ENCODE measurements around the gene CDC20B.

CDC20B gene

DNA sequence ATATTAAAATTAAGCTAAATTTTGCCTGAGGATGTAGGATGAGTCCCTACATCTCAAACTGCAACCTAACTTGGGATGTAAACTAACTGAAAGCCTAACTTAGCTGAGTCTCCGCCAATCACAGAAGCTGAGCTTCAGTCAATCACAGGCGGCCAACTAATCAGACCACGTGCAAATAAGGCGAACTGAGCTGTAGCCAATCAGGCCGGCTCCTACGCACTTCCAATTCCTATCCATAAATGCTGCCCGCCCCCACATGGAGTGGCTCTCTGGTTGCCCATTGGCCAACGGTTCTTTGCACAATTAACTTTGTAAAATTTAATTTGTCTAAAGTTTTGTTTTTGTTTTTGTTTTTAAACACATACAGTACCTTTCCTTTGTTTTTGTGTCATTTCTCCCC, 26.9 kb downstream of the CDC20B start:
- Histone ChIP-seq H3K27me3 (ENCODE audit: control insufficient read depth, insufficient read depth, low read length) (no peaks in the 10 kb centered on the region), H3K79me2 (no peaks in the 10 kb centered on the region), H2AFZ (no peak overlapping the region), H3K9ac (no peak overlapping the region), H3K9me3 (ENCODE audit: control insufficient read depth, low read length) (no peaks in the 10 kb centered on the region), H3K4me3 (ENCODE audit: low read depth, low read length) (no peak overlapping the region), H3K4me2 (ENCODE audit: low read length) (no peak overlapping the region), H3K36me3 (ENCODE audit: control insufficient read depth, insufficient read depth, low read length) (no peaks in the 10 kb centered on the region), H3K4me1 (no peaks in the 10 kb centered on the region), H3K27ac (no peak overlapping the region)
- TF ChIP-seq, protein P1, sequence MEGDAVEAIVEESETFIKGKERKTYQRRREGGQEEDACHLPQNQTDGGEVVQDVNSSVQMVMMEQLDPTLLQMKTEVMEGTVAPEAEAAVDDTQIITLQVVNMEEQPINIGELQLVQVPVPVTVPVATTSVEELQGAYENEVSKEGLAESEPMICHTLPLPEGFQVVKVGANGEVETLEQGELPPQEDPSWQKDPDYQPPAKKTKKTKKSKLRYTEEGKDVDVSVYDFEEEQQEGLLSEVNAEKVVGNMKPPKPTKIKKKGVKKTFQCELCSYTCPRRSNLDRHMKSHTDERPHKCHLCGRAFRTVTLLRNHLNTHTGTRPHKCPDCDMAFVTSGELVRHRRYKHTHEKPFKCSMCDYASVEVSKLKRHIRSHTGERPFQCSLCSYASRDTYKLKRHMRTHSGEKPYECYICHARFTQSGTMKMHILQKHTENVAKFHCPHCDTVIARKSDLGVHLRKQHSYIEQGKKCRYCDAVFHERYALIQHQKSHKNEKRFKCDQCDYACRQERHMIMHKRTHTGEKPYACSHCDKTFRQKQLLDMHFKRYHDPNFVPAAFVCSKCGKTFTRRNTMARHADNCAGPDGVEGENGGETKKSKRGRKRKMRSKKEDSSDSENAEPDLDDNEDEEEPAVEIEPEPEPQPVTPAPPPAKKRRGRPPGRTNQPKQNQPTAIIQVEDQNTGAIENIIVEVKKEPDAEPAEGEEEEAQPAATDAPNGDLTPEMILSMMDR (IDR thresholded peaks at IDR 0.05), result no peak

DNA sequence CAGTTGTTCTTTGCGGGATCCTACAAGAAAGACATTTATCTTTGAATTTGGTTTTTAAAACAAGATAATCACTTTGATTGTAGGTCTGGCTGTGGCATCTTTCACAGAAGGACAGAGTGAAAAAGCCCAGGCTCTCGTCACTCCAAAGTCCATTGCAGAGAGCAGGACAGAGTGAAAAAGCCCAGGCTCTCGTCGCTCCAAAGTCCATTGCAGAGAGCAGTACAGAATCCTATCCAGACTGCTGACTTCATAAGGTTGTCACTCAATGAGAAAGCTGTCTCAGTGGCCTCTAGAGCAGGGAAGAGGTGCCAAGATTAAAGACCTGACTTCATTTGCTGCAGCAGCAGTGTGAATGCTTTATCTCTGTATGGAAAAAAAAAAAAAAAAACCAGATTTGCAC, 29.4 kb downstream of the CDC20B start:
- Histone ChIP-seq H3K79me2 (no peaks in the 10 kb centered on the region), H3K9me3 (ENCODE audit: control insufficient read depth, low read length) (no peaks in the 10 kb centered on the region), H3K36me3 (ENCODE audit: control insufficient read depth, insufficient read depth, low read length) (no peaks in the 10 kb centered on the region), H3K4me3 (ENCODE audit: low read depth, low read length) (no peak overlapping the region), H3K4me1 (no peaks in the 10 kb centered on the region), H3K27me3 (ENCODE audit: control insufficient read depth, insufficient read depth, low read length) (no peaks in the 10 kb centered on the region), H3K27ac (no peak overlapping the region), H3K4me2 (ENCODE audit: low read length) (no peak overlapping the region), H3K9ac (no peak overlapping the region), H2AFZ (no peak overlapping the region)
- TF ChIP-seq, protein P1 (IDR thresholded peaks at IDR 0.05), result no peak

DNA sequence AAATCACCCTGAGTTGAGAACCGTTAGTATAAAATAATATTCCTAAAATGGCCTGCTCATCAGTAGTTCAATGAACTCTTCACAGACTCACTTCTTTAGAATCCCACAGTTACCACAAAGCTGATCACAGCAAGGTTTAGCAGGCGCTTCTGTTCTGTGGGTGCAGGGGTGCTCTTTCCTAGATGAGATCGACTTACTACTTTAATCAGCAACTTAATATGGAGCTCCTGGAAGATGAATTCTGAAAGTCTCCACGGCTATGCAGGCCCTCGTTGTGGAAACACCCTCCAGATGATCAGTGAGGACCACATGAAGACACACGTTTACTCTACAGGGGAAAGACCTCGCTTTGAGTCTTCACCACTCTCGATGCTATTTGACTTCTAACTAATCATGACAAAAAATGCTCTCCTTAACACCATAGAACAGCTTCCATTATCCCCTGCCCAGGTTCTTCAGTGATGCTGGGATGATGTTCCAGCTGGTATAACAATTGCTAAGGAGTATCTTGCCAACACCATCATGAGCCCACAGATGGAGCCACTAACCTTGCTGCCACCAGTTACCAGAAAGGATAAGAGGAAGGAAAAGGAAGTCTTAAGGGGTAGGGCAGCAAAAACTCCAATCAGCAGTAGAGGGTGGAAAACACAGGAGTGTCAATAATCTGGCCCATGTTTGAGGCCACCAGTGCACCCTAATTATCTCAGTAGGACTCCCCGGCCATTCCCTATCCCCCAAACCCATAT, 30.9 kb downstream of the CDC20B start:
- H3K79me2 ChIP-seq, result no peaks in the 10 kb centered on the region
- H3K4me1 ChIP-seq, result no peaks in the 10 kb centered on the region
- no peak overlapping the region for H3K27ac ChIP-seq
- H3K4me2 ChIP-seq (ENCODE audit: low read length), result no peak overlapping the region
- H3K9me3 ChIP-seq (ENCODE audit: control insufficient read depth, low read length), result no peaks in the 10 kb centered on the region
- no peaks in the 10 kb centered on the region for H3K27me3 ChIP-seq (ENCODE audit: control insufficient read depth, insufficient read depth, low read length)
- no peak overlapping the region for H3K4me3 ChIP-seq (ENCODE audit: low read depth, low read length)
- H3K9ac ChIP-seq, result no peak overlapping the region
- H2AFZ ChIP-seq, result no peak overlapping the region
- no peaks in the 10 kb centered on the region for H3K36me3 ChIP-seq (ENCODE audit: control insufficient read depth, insufficient read depth, low read length)
- TF ChIP-seq, protein P1 (IDR thresholded peaks at IDR 0.05), result no peak

DNA sequence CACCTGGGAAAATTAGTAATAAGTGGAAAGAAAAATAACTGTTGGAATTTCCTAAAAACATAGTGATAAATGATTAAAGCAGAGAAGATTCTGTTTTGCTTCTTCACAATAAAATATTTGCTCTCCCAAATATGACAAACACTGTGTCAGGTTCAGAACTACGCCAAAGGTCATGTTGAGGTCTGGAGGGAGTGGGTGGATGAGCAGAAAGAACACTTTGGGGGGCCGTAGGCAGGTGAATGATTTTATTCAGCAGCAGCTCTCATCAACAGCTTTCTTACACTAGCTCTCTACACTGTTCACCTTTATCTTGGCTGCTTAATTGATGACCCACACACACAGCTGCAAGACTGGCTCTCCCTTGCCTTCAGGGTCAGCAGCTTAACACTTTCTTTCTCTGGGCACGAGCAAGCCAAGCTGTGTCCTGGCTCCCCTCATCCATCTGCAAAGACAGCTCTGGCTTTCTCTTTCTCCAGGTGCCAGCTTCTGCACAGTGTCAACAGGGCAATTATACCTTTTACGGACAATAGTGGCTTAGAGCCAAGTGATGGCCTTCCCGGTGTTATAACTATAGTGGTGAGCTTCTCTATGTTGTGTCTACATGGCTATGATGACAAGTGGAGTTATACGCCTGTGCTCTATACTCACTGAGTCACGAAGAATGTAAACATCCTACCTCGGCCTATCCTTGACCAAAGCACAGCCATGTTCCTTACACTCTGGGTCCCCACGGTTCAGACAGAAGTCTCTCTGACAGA, 31.9 kb downstream of the CDC20B start:
- H3K79me2 ChIP-seq, result no peaks in the 10 kb centered on the region
- H2AFZ ChIP-seq, result no peak overlapping the region
- no peak overlapping the region for H3K27ac ChIP-seq
- H3K27me3 ChIP-seq (ENCODE audit: control insufficient read depth, insufficient read depth, low read length), result no peaks in the 10 kb centered on the region
- no peaks in the 10 kb centered on the region for H3K9me3 ChIP-seq (ENCODE audit: control insufficient read depth, low read length)
- no peak overlapping the region for H3K9ac ChIP-seq
- no peak overlapping the region for H3K4me2 ChIP-seq (ENCODE audit: low read length)
- H3K4me1 ChIP-seq, result no peaks in the 10 kb centered on the region
- H3K4me3 ChIP-seq (ENCODE audit: low read depth, low read length), result no peak overlapping the region
- TF ChIP-seq, protein P1 (IDR thresholded peaks at IDR 0.05), result no peak
- no peaks in the 10 kb centered on the region for H3K36me3 ChIP-seq (ENCODE audit: control insufficient read depth, insufficient read depth, low read length)

Data from parathyroid adenoma (tissue), 2 donors.